Keratinocyte (primary cell): ENCODE results near the gene PARM1.

ENCODE experiments used
- EZH2 ChIP-seq: IDR thresholded peaks from one replicate; pipeline ENCODE4 v1.6.1; 2012; ENCODE audit warnings: inconsistent platforms, mild to moderate bottlenecking, low read length, moderate library complexity
- TF ChIP-seq, protein P1 (sequence below), 3 experiments: IDR thresholded peaks in 1 of 3; conservative IDR thresholded peaks in 1 of 3; optimal IDR thresholded peaks in 1 of 3; 2 replicates in 2 of 3; 3 replicates in 1 of 3; pipeline versions ENCODE3 to v1.5.1; 2011; ENCODE audit warnings: low read length in 3 of 3, mild to moderate bottlenecking in 3 of 3, moderate library complexity in 2 of 3, control low read depth in 1 of 3, inconsistent platforms in 1 of 3; ENCODE audit not compliant: insufficient read depth in 2 of 3; ENCODE audit errors: extremely low read depth in 1 of 3

DNA sequence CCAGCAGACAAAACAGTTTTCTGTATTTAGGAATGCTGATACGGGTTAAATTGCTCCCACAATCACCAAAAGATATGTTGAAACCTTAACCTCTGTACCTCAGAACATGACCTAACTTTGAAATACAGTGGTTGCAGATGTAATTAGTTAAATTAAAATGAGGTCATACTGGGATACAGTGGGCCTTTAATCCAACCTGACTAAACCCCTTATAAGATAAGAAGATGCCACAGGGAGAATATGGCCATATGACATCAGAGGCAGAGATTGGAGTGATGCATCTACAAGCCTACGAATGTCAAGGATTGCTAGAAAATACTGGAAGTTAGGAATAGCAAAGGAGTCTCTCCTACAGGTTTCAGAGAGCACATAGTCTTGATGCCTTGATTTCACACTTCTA is 32.1 kb upstream of the PARM1 start:
- TF ChIP-seq, protein P1, sequence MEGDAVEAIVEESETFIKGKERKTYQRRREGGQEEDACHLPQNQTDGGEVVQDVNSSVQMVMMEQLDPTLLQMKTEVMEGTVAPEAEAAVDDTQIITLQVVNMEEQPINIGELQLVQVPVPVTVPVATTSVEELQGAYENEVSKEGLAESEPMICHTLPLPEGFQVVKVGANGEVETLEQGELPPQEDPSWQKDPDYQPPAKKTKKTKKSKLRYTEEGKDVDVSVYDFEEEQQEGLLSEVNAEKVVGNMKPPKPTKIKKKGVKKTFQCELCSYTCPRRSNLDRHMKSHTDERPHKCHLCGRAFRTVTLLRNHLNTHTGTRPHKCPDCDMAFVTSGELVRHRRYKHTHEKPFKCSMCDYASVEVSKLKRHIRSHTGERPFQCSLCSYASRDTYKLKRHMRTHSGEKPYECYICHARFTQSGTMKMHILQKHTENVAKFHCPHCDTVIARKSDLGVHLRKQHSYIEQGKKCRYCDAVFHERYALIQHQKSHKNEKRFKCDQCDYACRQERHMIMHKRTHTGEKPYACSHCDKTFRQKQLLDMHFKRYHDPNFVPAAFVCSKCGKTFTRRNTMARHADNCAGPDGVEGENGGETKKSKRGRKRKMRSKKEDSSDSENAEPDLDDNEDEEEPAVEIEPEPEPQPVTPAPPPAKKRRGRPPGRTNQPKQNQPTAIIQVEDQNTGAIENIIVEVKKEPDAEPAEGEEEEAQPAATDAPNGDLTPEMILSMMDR (optimal IDR thresholded peaks at IDR 0.05 in 1 of 3, IDR thresholded peaks at IDR 0.05 in 1 of 3, conservative IDR thresholded peaks at IDR 0.05 in 1 of 3; ENCODE audit: extremely low read depth in 1 of 3, insufficient read depth in 2 of 3, low read length in 3 of 3) = no peak
- no peak for TF ChIP-seq EZH2
